ENCODE data around the gene ANGPTL4. TPM values are rescaled to one million over a fixed set of nuclear protein-coding genes. Genes with fewer than 3 reads are reported as not detected.

ANGPTL4 gene
- total and polyA plus RNA-seq, 2 of the 13 experiments (the other 11 are each of a cell fraction or from before 2014, with no cell fraction given) = 0.80 to 21.7 TPM

DNA sequence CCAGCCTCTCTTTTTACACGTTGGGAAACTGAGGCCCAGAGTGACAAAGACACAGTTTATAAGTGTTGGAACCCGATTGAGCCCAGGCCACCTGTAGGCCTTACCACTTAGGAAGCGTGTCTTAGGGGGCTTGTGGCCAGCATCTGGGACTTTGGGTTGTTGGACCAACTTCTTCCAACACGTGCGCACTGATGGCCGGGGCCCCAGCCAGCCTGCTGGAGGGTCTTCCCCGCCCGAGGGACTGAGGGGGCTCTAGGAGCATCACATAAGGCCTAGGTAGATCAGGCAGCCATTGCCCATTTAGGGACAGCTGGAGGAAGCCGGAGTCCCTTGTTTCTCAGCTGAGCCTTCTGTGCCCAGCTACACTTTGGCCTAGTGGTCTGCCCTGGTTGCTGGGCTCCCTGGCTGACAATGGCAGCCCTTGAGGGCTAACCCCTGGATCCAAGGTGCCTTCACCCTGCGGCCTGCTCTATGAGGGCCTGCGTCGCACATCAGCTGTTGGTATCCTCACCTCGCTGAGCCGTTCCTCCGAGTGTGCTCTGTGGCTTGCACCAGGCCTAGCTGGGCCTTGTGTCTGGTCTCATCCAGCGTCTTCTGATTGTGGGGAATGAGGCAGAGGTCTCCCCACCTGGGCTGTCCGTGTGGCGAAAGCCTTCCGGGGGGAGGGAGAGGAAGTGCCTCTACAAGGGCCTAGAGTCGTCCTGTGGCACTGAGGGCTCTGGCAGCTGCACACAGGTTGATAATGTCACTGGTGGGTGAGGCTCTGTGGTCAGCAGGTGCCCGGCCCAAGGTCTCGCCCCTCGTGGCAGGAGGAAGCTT lies 27.5 kb downstream of the ANGPTL4 start (continued):
- TF ChIP-seq, protein P1, sequence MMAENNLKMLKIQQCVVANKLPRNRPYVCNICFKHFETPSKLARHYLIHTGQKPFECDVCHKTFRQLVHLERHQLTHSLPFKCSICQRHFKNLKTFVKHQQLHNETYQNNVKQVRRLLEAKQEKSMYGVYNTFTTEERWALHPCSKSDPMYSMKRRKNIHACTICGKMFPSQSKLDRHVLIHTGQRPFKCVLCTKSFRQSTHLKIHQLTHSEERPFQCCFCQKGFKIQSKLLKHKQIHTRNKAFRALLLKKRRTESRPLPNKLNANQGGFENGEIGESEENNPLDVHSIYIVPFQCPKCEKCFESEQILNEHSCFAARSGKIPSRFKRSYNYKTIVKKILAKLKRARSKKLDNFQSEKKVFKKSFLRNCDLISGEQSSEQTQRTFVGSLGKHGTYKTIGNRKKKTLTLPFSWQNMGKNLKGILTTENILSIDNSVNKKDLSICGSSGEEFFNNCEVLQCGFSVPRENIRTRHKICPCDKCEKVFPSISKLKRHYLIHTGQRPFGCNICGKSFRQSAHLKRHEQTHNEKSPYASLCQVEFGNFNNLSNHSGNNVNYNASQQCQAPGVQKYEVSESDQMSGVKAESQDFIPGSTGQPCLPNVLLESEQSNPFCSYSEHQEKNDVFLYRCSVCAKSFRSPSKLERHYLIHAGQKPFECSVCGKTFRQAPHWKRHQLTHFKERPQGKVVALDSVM (CRISPR knock-in tag; IDR thresholded peaks at IDR 0.05) = 0 out of 2 replicates have a peak, but pooled peaks have one; percentile 17
- no peak for TF ChIP-seq POLR2G (IDR thresholded peaks at IDR 0.05; ENCODE audit: low read depth, low read length)
- TF ChIP-seq ADNP (CRISPR knock-in tag; IDR thresholded peaks at IDR 0.05) = no peak
- 0 out of 2 replicates have a peak, but pooled peaks have one; percentile 17 for TF ChIP-seq HDAC1 (CRISPR knock-in tag; IDR thresholded peaks at IDR 0.05)
- TF ChIP-seq, protein P2, sequence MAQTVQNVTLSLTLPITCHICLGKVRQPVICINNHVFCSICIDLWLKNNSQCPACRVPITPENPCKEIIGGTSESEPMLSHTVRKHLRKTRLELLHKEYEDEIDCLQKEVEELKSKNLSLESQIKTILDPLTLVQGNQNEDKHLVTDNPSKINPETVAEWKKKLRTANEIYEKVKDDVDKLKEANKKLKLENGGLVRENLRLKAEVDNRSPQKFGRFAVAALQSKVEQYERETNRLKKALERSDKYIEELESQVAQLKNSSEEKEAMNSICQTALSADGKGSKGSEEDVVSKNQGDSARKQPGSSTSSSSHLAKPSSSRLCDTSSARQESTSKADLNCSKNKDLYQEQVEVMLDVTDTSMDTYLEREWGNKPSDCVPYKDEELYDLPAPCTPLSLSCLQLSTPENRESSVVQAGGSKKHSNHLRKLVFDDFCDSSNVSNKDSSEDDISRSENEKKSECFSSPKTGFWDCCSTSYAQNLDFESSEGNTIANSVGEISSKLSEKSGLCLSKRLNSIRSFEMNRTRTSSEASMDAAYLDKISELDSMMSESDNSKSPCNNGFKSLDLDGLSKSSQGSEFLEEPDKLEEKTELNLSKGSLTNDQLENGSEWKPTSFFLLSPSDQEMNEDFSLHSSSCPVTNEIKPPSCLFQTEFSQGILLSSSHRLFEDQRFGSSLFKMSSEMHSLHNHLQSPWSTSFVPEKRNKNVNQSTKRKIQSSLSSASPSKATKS (CRISPR knock-in tag; IDR thresholded peaks at IDR 0.05) = no peak
- no peak for TF ChIP-seq SP5 (CRISPR knock-in tag; IDR thresholded peaks at IDR 0.05; ENCODE audit: borderline replicate concordance, low read depth)
- TF ChIP-seq, protein P3, sequence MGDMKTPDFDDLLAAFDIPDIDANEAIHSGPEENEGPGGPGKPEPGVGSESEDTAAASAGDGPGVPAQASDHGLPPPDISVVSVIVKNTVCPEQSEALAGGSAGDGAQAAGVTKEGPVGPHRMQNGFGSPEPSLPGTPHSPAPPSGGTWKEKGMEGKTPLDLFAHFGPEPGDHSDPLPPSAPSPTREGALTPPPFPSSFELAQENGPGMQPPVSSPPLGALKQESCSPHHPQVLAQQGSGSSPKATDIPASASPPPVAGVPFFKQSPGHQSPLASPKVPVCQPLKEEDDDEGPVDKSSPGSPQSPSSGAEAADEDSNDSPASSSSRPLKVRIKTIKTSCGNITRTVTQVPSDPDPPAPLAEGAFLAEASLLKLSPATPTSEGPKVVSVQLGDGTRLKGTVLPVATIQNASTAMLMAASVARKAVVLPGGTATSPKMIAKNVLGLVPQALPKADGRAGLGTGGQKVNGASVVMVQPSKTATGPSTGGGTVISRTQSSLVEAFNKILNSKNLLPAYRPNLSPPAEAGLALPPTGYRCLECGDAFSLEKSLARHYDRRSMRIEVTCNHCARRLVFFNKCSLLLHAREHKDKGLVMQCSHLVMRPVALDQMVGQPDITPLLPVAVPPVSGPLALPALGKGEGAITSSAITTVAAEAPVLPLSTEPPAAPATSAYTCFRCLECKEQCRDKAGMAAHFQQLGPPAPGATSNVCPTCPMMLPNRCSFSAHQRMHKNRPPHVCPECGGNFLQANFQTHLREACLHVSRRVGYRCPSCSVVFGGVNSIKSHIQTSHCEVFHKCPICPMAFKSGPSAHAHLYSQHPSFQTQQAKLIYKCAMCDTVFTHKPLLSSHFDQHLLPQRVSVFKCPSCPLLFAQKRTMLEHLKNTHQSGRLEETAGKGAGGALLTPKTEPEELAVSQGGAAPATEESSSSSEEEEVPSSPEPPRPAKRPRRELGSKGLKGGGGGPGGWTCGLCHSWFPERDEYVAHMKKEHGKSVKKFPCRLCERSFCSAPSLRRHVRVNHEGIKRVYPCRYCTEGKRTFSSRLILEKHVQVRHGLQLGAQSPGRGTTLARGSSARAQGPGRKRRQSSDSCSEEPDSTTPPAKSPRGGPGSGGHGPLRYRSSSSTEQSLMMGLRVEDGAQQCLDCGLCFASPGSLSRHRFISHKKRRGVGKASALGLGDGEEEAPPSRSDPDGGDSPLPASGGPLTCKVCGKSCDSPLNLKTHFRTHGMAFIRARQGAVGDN (CRISPR knock-in tag; IDR thresholded peaks at IDR 0.05) = peak; percentile 76
- no peak for TF ChIP-seq DNMT3B (CRISPR knock-in tag; conservative IDR thresholded peaks at IDR 0.05)
- TF ChIP-seq CAMTA2 (CRISPR knock-in tag; IDR thresholded peaks at IDR 0.05; ENCODE audit: borderline replicate concordance) = 0 out of 2 replicates have a peak, but pooled peaks have one; percentile 73
- TF ChIP-seq MIXL1 (CRISPR knock-in tag; IDR thresholded peaks at IDR 0.05) = no peak
- TF ChIP-seq ZNF24 (IDR thresholded peaks at IDR 0.05) = no peak
- TF ChIP-seq KDM1A (CRISPR knock-in tag; IDR thresholded peaks at IDR 0.05) = no peak
- TF ChIP-seq KDM5B (CRISPR knock-in tag; IDR thresholded peaks at IDR 0.05; ENCODE audit: borderline replicate concordance) = 0 out of 2 replicates have a peak, but pooled peaks have one; percentile 19
- no peak for TF ChIP-seq ZSCAN22 (CRISPR knock-in tag; IDR thresholded peaks at IDR 0.05)
- no peak for TF ChIP-seq ZNF20 (CRISPR knock-in tag; IDR thresholded peaks at IDR 0.05)
- TF ChIP-seq, protein P4, sequence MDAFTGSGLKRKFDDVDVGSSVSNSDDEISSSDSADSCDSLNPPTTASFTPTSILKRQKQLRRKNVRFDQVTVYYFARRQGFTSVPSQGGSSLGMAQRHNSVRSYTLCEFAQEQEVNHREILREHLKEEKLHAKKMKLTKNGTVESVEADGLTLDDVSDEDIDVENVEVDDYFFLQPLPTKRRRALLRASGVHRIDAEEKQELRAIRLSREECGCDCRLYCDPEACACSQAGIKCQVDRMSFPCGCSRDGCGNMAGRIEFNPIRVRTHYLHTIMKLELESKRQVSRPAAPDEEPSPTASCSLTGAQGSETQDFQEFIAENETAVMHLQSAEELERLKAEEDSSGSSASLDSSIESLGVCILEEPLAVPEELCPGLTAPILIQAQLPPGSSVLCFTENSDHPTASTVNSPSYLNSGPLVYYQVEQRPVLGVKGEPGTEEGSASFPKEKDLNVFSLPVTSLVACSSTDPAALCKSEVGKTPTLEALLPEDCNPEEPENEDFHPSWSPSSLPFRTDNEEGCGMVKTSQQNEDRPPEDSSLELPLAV (CRISPR knock-in tag; conservative IDR thresholded peaks at IDR 0.05; ENCODE audit: low read depth) = no peak
- no peak for TF ChIP-seq ZNF782 (CRISPR knock-in tag; IDR thresholded peaks at IDR 0.05; ENCODE audit: borderline replicate concordance)
- no peak for TF ChIP-seq HOXA5 (CRISPR knock-in tag; IDR thresholded peaks at IDR 0.05)
- TF ChIP-seq ZNF3 (CRISPR knock-in tag; IDR thresholded peaks at IDR 0.05) = no peak
- TF ChIP-seq KAT7 (CRISPR knock-in tag; IDR thresholded peaks at IDR 0.05; ENCODE audit: borderline replicate concordance) = no peak
